ENCODE results near the gene KRT86. TPM values are rescaled to one million over a fixed set of nuclear protein-coding genes. Genes with fewer than 3 reads are reported as not detected.

Gene KRT86
- total RNA-seq, 4 donors from 2014 or later, result 1.0 to 289 (median 37.0) TPM

GRCh38 chr12:52264435-52264825 is 10.0 kb upstream of the KRT86 start:
- Histone ChIP-seq H3K4me1 (peaks cover 3% of the 10 kb centered on the region), H3K4me3 (no peak overlapping the region), H3K27ac (no peak overlapping the region), H3K9me3 (no peaks in the 10 kb centered on the region), H3K27me3 (peaks cover 16% of the 10 kb centered on the region), H3K36me3 (no peaks in the 10 kb centered on the region)
- 69% methylated on average over 2 of the region's 2 CpGs for WGBS
- TF ChIP-seq EP300 (IDR thresholded peaks at IDR 0.05) (no peak), POLR2A (IDR thresholded peaks at IDR 0.05) (no peak), CTCF (IDR thresholded peaks at IDR 0.05) (no peak), POLR2AphosphoS5 (IDR thresholded peaks at IDR 0.05) (no peak)
- DNase-seq (ENCODE audit: low spot score in 2 of 2), result peak in 1 of 2 donors; percentile 5

GRCh38 chr12:52266514-52266913 is 7.9 kb upstream of the KRT86 start:
- DNase-seq (ENCODE audit: low spot score in 2 of 2), result peak in 1 of 2 donors; percentile 55
- H3K9me3 ChIP-seq, result no peaks in the 10 kb centered on the region
- 87% methylated on average over 2 of the region's 2 CpGs for WGBS

DNA sequence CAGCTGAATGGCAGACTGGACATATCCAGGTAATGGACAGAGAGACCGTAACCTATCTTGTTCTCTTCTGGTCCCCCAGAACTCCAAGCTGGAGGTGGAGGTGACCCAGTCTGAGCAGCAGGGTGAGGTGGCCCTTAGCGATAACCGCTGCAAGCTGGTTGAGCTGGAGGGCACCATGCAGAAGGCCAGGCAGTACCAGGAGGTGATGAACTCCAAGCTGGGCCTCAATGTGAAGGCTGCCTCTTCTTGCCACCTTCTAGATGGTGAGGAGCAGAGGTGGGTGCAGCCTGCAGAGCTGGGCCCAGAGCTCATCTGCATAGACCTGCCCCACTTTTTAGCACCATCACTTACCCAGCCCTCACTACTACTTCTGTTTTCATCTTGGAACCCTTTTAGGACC is 7.2 kb upstream of the KRT86 start:
- no peak for TF ChIP-seq CTCF (IDR thresholded peaks at IDR 0.05)
- no peak for TF ChIP-seq EP300 (IDR thresholded peaks at IDR 0.05)
- no peak for TF ChIP-seq POLR2AphosphoS5 (IDR thresholded peaks at IDR 0.05)
- no peak for TF ChIP-seq POLR2A (IDR thresholded peaks at IDR 0.05)
- H3K4me3 ChIP-seq, result no peak overlapping the region
- no peak overlapping the region for H3K27ac ChIP-seq
- DNase-seq (ENCODE audit: low spot score in 2 of 2), result peak in 1 of 2 donors; percentile 31
- 100% methylated on average over 3 of the region's 3 CpGs for WGBS
- peaks cover 3% of the 10 kb centered on the region for H3K4me1 ChIP-seq
- no peaks in the 10 kb centered on the region for H3K9me3 ChIP-seq
- peaks cover 17% of the 10 kb centered on the region for H3K27me3 ChIP-seq
- H3K36me3 ChIP-seq, result no peaks in the 10 kb centered on the region

More at GRCh38 chr12:52266514-52266913, 7.9 kb upstream of the KRT86 start:
- H3K4me1 ChIP-seq, result peaks cover 3% of the 10 kb centered on the region
- H3K27me3 ChIP-seq, result peaks cover 19% of the 10 kb centered on the region
- no peak overlapping the region for H3K27ac ChIP-seq
- TF ChIP-seq CTCF (IDR thresholded peaks at IDR 0.05), result no peak
- no peak overlapping the region for H3K4me3 ChIP-seq
- H3K36me3 ChIP-seq, result no peaks in the 10 kb centered on the region

DNA sequence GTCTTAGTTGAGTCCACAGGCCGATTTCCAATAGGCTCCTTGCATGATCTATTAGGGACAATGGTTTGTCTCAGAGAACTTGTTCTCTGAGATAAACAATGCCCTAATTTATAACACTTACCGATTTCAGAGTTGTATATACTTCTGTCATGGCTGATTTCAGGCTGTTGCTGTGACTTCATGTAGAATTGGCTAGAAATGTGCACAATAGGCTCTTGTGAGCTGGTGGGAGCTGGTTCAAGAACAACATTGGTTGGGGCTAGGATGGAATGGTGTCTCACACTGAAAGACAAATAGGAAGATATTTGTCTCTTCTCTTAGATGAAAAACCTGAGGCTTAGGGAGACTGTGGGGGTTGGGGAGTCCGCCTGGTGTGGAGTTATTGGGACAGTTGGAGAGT is 6.7 kb upstream of the KRT86 start:
- Histone ChIP-seq H3K4me3 (no peak overlapping the region), H3K4me1 (peaks cover 3% of the 10 kb centered on the region), H3K36me3 (no peaks in the 10 kb centered on the region), H3K27me3 (peaks cover 13% of the 10 kb centered on the region), H3K27ac (no peak overlapping the region), H3K9me3 (no peaks in the 10 kb centered on the region)
- TF ChIP-seq POLR2AphosphoS5 (IDR thresholded peaks at IDR 0.05) (no peak), POLR2A (IDR thresholded peaks at IDR 0.05) (no peak), EP300 (IDR thresholded peaks at IDR 0.05) (no peak), CTCF (IDR thresholded peaks at IDR 0.05) (no peak)
- 70% methylated on average over 3 of the region's 3 CpGs for WGBS
- DNase-seq (ENCODE audit: low spot score in 2 of 2), result peak in 1 of 2 donors; percentile 43

GRCh38 chr12:52268212-52268611 is 6.2 kb upstream of the KRT86 start:
- no peaks in the 10 kb centered on the region for H3K9me3 ChIP-seq
- H3K27ac ChIP-seq, result peak overlapping the region; percentile 24
- WGBS, result 66% methylated on average over 2 of the region's 2 CpGs
- TF ChIP-seq POLR2A (IDR thresholded peaks at IDR 0.05), result no peak
- no peak for TF ChIP-seq EP300 (IDR thresholded peaks at IDR 0.05)
- TF ChIP-seq POLR2AphosphoS5 (IDR thresholded peaks at IDR 0.05), result no peak
- TF ChIP-seq CTCF (IDR thresholded peaks at IDR 0.05), result no peak
- H3K27me3 ChIP-seq, result peaks cover 12% of the 10 kb centered on the region
- H3K4me1 ChIP-seq, result peaks cover 3% of the 10 kb centered on the region
- no peak overlapping the region for H3K4me3 ChIP-seq
- no peaks in the 10 kb centered on the region for H3K36me3 ChIP-seq
- no peak for DNase-seq (ENCODE audit: low spot score in 2 of 2)
